ENCODE measurements around the gene SPSB1. TPM values are rescaled to one million over a fixed set of nuclear protein-coding genes. Genes with fewer than 3 reads are reported as not detected.

The SPSB1 gene
- total RNA-seq, 2 donors from 2014 or later = 29.0 to 57.1 TPM

- Histone ChIP-seq H3K27me3 (replicated peaks; ENCODE audit: insufficient read depth) (no peaks in the 10 kb centered on the region), H3K36me3 (no peaks in the 10 kb centered on the region), H3K4me1 (replicated peaks) (no peaks in the 10 kb centered on the region), H3K9me3 (no peaks in the 10 kb centered on the region), H3K27ac (no peak overlapping the region), H3K4me3 (no peak overlapping the region)
- 80% methylated on average over 12 of the region's 12 CpGs for WGBS
- intact Hi-C loops (cut with DNase I) = loop anchor here (5.0 kb wide), 1 partner anchor 39 kb away; no protein-coding TSS in a partner anchor
- no peak for DNase-seq (ENCODE audit: low spot score)
- TF ChIP-seq CTCF (IDR thresholded peaks at IDR 0.05) (no peak), POLR2AphosphoS5 (IDR thresholded peaks at IDR 0.05) (no peak), POLR2A (IDR thresholded peaks at IDR 0.05) (no peak)
These were observed 36.0 kb downstream of the SPSB1 start for GRCh38 chr1:9328715-9329114.

GRCh38 chr1:9331016-9331415 is 38.3 kb downstream of the SPSB1 start:
- WGBS = 82% methylated on average over 8 of the region's 8 CpGs

GRCh38 chr1:9331558-9332346 is 39.1 kb downstream of the SPSB1 start:
- 53% methylated on average over 13 of the region's 13 CpGs for WGBS
- no peak for DNase-seq (ENCODE audit: low spot score)
- H3K9me3 ChIP-seq = no peaks in the 10 kb centered on the region
- no peak overlapping the region for H3K4me3 ChIP-seq
- H3K36me3 ChIP-seq = no peaks in the 10 kb centered on the region
- intact Hi-C loops (cut with DNase I) = no loop called here
- peak; percentile 19 for TF ChIP-seq POLR2AphosphoS5 (IDR thresholded peaks at IDR 0.05)
- TF ChIP-seq CTCF (IDR thresholded peaks at IDR 0.05) = no peak
- TF ChIP-seq POLR2A (IDR thresholded peaks at IDR 0.05) = no peak
- no peaks in the 10 kb centered on the region for H3K4me1 ChIP-seq (replicated peaks)
- H3K27ac ChIP-seq = no peak overlapping the region
- no peaks in the 10 kb centered on the region for H3K27me3 ChIP-seq (replicated peaks; ENCODE audit: insufficient read depth)

More at GRCh38 chr1:9331016-9331415, 38.3 kb downstream of the SPSB1 start:
- Histone ChIP-seq H3K9me3 (no peaks in the 10 kb centered on the region), H3K27ac (no peak overlapping the region), H3K27me3 (replicated peaks; ENCODE audit: insufficient read depth) (no peaks in the 10 kb centered on the region), H3K36me3 (no peaks in the 10 kb centered on the region), H3K4me1 (replicated peaks) (no peaks in the 10 kb centered on the region), H3K4me3 (no peak overlapping the region)
- DNase-seq (ENCODE audit: low spot score) = no peak
- TF ChIP-seq POLR2A (IDR thresholded peaks at IDR 0.05) (no peak), CTCF (IDR thresholded peaks at IDR 0.05) (no peak)
- intact Hi-C loops (cut with DNase I) = no loop called here

- WGBS = 91% methylated on average over 12 of the region's 12 CpGs
- intact Hi-C loops (cut with DNase I) = no loop called here
- DNase-seq (ENCODE audit: low spot score) = no peak
- no peak overlapping the region for H3K27ac ChIP-seq
- H3K4me3 ChIP-seq = no peak overlapping the region
- no peak for TF ChIP-seq POLR2AphosphoS5 (IDR thresholded peaks at IDR 0.05)
- no peaks in the 10 kb centered on the region for H3K9me3 ChIP-seq
- H3K27me3 ChIP-seq (replicated peaks; ENCODE audit: insufficient read depth) = no peaks in the 10 kb centered on the region
- no peaks in the 10 kb centered on the region for H3K36me3 ChIP-seq
- H3K4me1 ChIP-seq (replicated peaks) = no peaks in the 10 kb centered on the region
These were observed 39.9 kb downstream of the SPSB1 start for GRCh38 chr1:9332513-9333143.

- no peak for TF ChIP-seq POLR2AphosphoS5 (IDR thresholded peaks at IDR 0.05)
- no peak for TF ChIP-seq POLR2A (IDR thresholded peaks at IDR 0.05)
- no peak for TF ChIP-seq CTCF (IDR thresholded peaks at IDR 0.05)
- intact Hi-C loops (cut with DNase I) = no loop called here
- WGBS = 60% methylated on average over 24 of the region's 25 CpGs
- H3K27ac ChIP-seq = peak overlapping the region; percentile 12 to 33
- DNase-seq (ENCODE audit: low spot score) = peak; percentile 39
- no peaks in the 10 kb centered on the region for H3K36me3 ChIP-seq
- no peaks in the 10 kb centered on the region for H3K9me3 ChIP-seq
- peaks cover 6% of the 10 kb centered on the region for H3K4me1 ChIP-seq (replicated peaks)
- H3K27me3 ChIP-seq (replicated peaks; ENCODE audit: insufficient read depth) = no peaks in the 10 kb centered on the region
- no peak overlapping the region for H3K4me3 ChIP-seq
These were observed 45.9 kb downstream of the SPSB1 start for GRCh38 chr1:9338397-9339246.

Measured in prostate gland (tissue), 2 donors.